GM23338 (cell line): ENCODE results near the gene DPYD. TPM values are rescaled to one million over a fixed set of nuclear protein-coding genes. Genes with fewer than 3 reads are reported as not detected.
A peak's percentile ranks its signal among the peaks of the same experiment; 100 is the strongest.

Experiments used
- ATAC-seq: fragments of 200-7000 bp; cut with Tn5 transposase; 3 replicates; pipeline ENCODE4 v1.9.1; 2020
- DNase-seq: peaks from one replicate; pipeline ENCODE4 v3.0.0-alpha.2; 2015; ENCODE audit warnings: low spot score
- H2AFZ ChIP-seq: fragments of 200-600 bp; sonication (generic); 2 replicates; pipeline ENCODE4 v1.8.0; 2016; ENCODE audit warnings: antibody characterized with exemption, mild to moderate bottlenecking, moderate library complexity
- H3F3A ChIP-seq: fragments of 200-600 bp; sonication (generic); replicated peaks from 2 replicates; pipeline ENCODE4 v1.8.0; 2017; ENCODE audit warnings: antibody characterized with exemption, mixed run types, low read depth
- H3K27ac ChIP-seq: fragments of 200-600 bp; sonication (generic); 2 replicates; pipeline ENCODE4 v1.6.1; 2016; ENCODE audit warnings: low read depth
- H3K27me3 ChIP-seq: fragments of 200-600 bp; sonication (generic); 2 replicates; pipeline ENCODE4 v1.8.0; 2016; ENCODE audit warnings: mild to moderate bottlenecking, mixed run types, moderate library complexity; ENCODE audit not compliant: insufficient read depth
- H3K36me3 ChIP-seq: fragments of 200-600 bp; sonication (generic); 2 replicates; pipeline ENCODE4 v1.8.0; 2016; ENCODE audit warnings: mild to moderate bottlenecking; ENCODE audit not compliant: insufficient read depth
- H3K4me1 ChIP-seq: fragments of 200-600 bp; sonication (generic); 2 replicates; pipeline ENCODE4 v1.8.0; 2016; ENCODE audit warnings: mild to moderate bottlenecking, moderate library complexity; ENCODE audit not compliant: insufficient read depth
- H3K4me2 ChIP-seq: fragments of 200-600 bp; sonication (generic); 2 replicates; pipeline ENCODE4 v1.7.1; 2017; ENCODE audit warnings: mixed run types
- H3K4me3 ChIP-seq: fragments of 200-600 bp; sonication (generic); 2 replicates; pipeline ENCODE4 v1.6.1; 2016; ENCODE audit warnings: mixed run types
- H3K79me2 ChIP-seq: fragments of 200-600 bp; sonication (generic); replicated peaks from 2 replicates; pipeline ENCODE4 v1.8.0; 2017; ENCODE audit warnings: mild to moderate bottlenecking; ENCODE audit not compliant: insufficient read depth
- H3K9me2 ChIP-seq: fragments of 200-600 bp; sonication (generic); 2 replicates; pipeline ENCODE4 v1.8.0; 2017; ENCODE audit not compliant: insufficient read depth
- H4K20me1 ChIP-seq: fragments of 200-600 bp; sonication (generic); replicated peaks from 2 replicates; pipeline ENCODE4 v1.8.0; 2017; ENCODE audit warnings: mild to moderate bottlenecking; ENCODE audit not compliant: insufficient read depth
- H3K27ac Mint-ChIP-seq: 2 replicates; pipeline ENCODE4 v1.8.0; 2020; ENCODE audit warnings: inconsistent platforms, mild to moderate bottlenecking, moderate library complexity, mixed read lengths
- H3K27me3 Mint-ChIP-seq: 3 replicates; pipeline ENCODE4 v1.8.0; 2022; ENCODE audit warnings: low read depth, mild to moderate bottlenecking, moderate library complexity, mixed read lengths, inconsistent platforms; ENCODE audit not compliant: insufficient read depth, poor library complexity
- H3K36me3 Mint-ChIP-seq: 3 replicates; pipeline ENCODE4 v1.8.0; 2021; ENCODE audit warnings: low read depth, mild to moderate bottlenecking, inconsistent platforms, moderate library complexity, mixed read lengths
- H3K4me1 Mint-ChIP-seq: 3 replicates; pipeline ENCODE4 v1.8.0; 2020; ENCODE audit warnings: mild to moderate bottlenecking, inconsistent platforms, mixed read lengths
- H3K4me3 Mint-ChIP-seq: 3 replicates; pipeline ENCODE4 v1.8.0; 2021; ENCODE audit warnings: moderate library complexity, mild to moderate bottlenecking, inconsistent platforms, mixed read lengths
- H3K9me3 Mint-ChIP-seq: 3 replicates; pipeline ENCODE4 v1.8.0; 2020; ENCODE audit warnings: moderate library complexity, mild to moderate bottlenecking, inconsistent platforms, mixed read lengths
- CREB1 ChIP-seq: fragments of 250-450 bp; sonication (Bioruptor Pico); IDR thresholded peaks from 2 replicates; pipeline ENCODE4 v1.5.0; 2020; ENCODE audit warnings: low read depth, mild to moderate bottlenecking, moderate library complexity
- ETS1 ChIP-seq: IDR thresholded peaks from 2 replicates; pipeline ENCODE4 v1.6.1; 2016; ENCODE audit warnings: antibody characterized with exemption
- EZH2 ChIP-seq: fragments of 200-600 bp; sonication (generic); IDR thresholded peaks from one replicate; pipeline ENCODE4 v1.8.0; 2017; ENCODE audit warnings: antibody characterized with exemption, mild to moderate bottlenecking, low read depth; ENCODE audit not compliant: unreplicated experiment
- EZH2phosphoT487 ChIP-seq: fragments of 200-600 bp; sonication (generic); IDR thresholded peaks from one replicate; pipeline ENCODE4 v1.8.1; 2018; ENCODE audit warnings: antibody characterized with exemption; ENCODE audit not compliant: unreplicated experiment
- POLR2AphosphoS5 ChIP-seq: IDR thresholded peaks from 2 replicates; pipeline ENCODE4 v1.6.1; 2016; ENCODE audit warnings: antibody characterized with exemption, low read depth
- REST ChIP-seq: IDR thresholded peaks from one replicate; pipeline ENCODE4 v1.6.1; 2018; ENCODE audit warnings: antibody characterized with exemption; ENCODE audit not compliant: unreplicated experiment
- STAT1 ChIP-seq: IDR thresholded peaks from one replicate; pipeline ENCODE4 v1.6.1; 2016; ENCODE audit warnings: antibody characterized with exemption; ENCODE audit not compliant: unreplicated experiment
- ZNF331 ChIP-seq: fragments of 250-450 bp; sonication (Bioruptor Pico); IDR thresholded peaks from 2 replicates; pipeline ENCODE4 v1.5.0; 2020; ENCODE audit warnings: low read depth, mild to moderate bottlenecking, moderate library complexity
- polyA plus RNA-seq: library from polyadenylated mRNA; unstranded; fragments of >200 nt; fragmentation: Nextera tagmentation; extraction: Ambion mirVana; gene quantifications from 2 replicates; pipeline ENCODE4 v1.2.1, GENCODE V29; 2016
- total RNA-seq: library from RNA; depleted of rRNA; stranded (reverse); fragments of >200 nt; shearing (Covaris generic); gene quantifications from 2 replicates; pipeline ENCODE4 v1.2.3, GENCODE V29; 2014

The DPYD gene
- total and polyA plus RNA-seq, 2 experiments from 2014 or later: 0.50 to 1.6 TPM

- TF ChIP-seq CREB1 (no peak), POLR2AphosphoS5 (no peak)
Observed at GRCh38 chr1:97907886-97908285, 12.9 kb downstream of the DPYD start (continued).

DNA sequence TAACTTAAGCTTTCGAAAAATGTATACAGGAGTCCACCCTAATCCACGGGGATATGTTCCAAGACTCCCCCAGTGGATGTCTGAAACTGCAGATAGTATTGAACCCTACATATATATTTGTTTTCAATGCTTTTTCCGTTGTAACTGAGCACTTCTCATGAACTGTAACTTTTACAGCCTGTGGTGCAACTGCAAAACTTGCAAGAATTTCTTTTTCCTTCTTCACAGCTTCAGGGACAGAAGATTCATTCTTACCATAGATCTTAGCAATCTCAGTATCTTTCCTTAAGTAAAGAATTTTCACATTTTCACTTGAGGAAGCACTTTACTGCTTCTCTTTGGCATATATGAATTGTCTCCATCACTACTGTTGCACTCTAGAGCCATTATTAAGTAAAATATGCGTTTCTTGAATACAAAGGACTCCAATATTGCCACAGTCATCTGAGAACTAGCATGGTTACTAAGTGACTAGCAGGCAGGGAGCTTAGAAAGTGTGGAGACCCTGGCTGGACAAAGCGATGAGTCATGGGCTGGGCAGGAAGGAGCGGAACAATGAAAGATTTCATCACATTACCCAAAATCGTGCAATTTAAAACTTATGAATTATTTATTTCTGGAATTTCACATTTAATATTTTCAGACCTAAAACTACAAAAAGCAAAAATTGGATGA, 14.1 kb downstream of the DPYD start:
- H3K9me2 ChIP-seq: no peaks in the 10 kb centered on the region
- H3K27me3 ChIP-seq: no peaks in the 10 kb centered on the region
- no peaks in the 10 kb centered on the region for H3F3A ChIP-seq
- no peak overlapping the region for H3K4me2 ChIP-seq
- Mint-ChIP-seq H3K36me3 (no peaks in the 10 kb centered on the region), H3K27me3 (no peaks in the 10 kb centered on the region), H3K4me1 (peaks cover 8% of the 10 kb centered on the region; the same call in 2 of the 3 replicates), H3K4me3 (no peak overlapping the region), H3K27ac (peak overlapping the region; percentile 81; the same call in 1 of the 2 replicates), H3K9me3 (no peaks in the 10 kb centered on the region)
- ATAC-seq: no peak
- H3K36me3 ChIP-seq: no peaks in the 10 kb centered on the region
- TF ChIP-seq CREB1: no peak
- no peak for TF ChIP-seq ETS1
- TF ChIP-seq ZNF331: no peak
- no peak for TF ChIP-seq EZH2phosphoT487
- no peak for TF ChIP-seq EZH2
- TF ChIP-seq REST: no peak
- no peak for TF ChIP-seq STAT1
- H4K20me1 ChIP-seq: no peaks in the 10 kb centered on the region
- no peak overlapping the region for H3K4me3 ChIP-seq
- DNase-seq: peak; percentile 4
- H3K79me2 ChIP-seq: no peaks in the 10 kb centered on the region
- peak overlapping the region; percentile 52; the same call in 1 of the 2 replicates for H2AFZ ChIP-seq
- no peak overlapping the region for H3K27ac ChIP-seq
- no peaks in the 10 kb centered on the region for H3K4me1 ChIP-seq
